GM12878 (cell line): Measurements from ENCODE around the gene ANO9. TPM values are rescaled to one million over a fixed set of nuclear protein-coding genes. Genes with fewer than 3 reads are reported as not detected.

Experiments
- ATAC-seq: fragments of 200-7000 bp; cut with Tn5 transposase; 3 replicates; pipeline ENCODE4 v1.9.1; 2020; ENCODE audit warnings: mild to moderate bottlenecking, moderate library complexity
- BruUV-seq: library from RNA; stranded (reverse); fragments of 400-500 nt; replicated peaks from 2 replicates; lab custom pipeline; 2021; lab: Mats Ljungman, UMichigan
- CTCF ChIA-PET: fragments of 300-600 bp; sonication (Branson Sonifier 250); formaldehyde crosslinking; extraction: SDS; loops from one replicate; lab custom pipeline; 2021; ENCODE audit warnings: inconsistent platforms; lab: Yijun Ruan, JAX
- POLR2A ChIA-PET: fragments of 350-600 bp; formaldehyde crosslinking; extraction: SDS; loops from one replicate; lab custom pipeline; 2021; ENCODE audit warnings: inconsistent platforms; lab: Charles Lee
- RAD21 ChIA-PET: fragments of 300-600 bp; sonication (Branson Sonifier 250); formaldehyde crosslinking; loops from one replicate; lab custom pipeline; 2023; ENCODE audit warnings: antibody characterized with exemption; ENCODE audit not compliant: unreplicated experiment; lab: Charles Lee
- SMC1A ChIA-PET: fragments of 300-600 bp; sonication (Branson Sonifier 250); formaldehyde crosslinking; loops from one replicate; lab custom pipeline; 2023; ENCODE audit not compliant: unreplicated experiment, uncharacterized antibody; lab: Charles Lee
- DNase-seq: peaks from one replicate; pipeline ENCODE4 v3.0.0-alpha.2; 2011; ENCODE audit warnings: low read depth, low spot score
- FAIRE-seq: peaks from 3 replicates; lab custom pipeline; 2011; peaks lifted over from hg19 to GRCh38; lab: Jason Lieb, UNC
- H2AFZ ChIP-seq: 2 replicates; pipeline ENCODE4 v1.6.0; 2011; ENCODE audit warnings: low read depth, low read length, control low read depth; ENCODE audit not compliant: control insufficient read depth
- H3K27ac ChIP-seq: 2 replicates; pipeline ENCODE4 v1.5.1; 2011; ENCODE audit warnings: control low read depth; ENCODE audit not compliant: control insufficient read depth, insufficient read depth
- H3K27me3 ChIP-seq, 2 experiments: replicated peaks in 1 of 2; 2 replicates each; pipeline versions ENCODE4 v1.6.0 to v1.6.1; 2011; ENCODE audit warnings: low read length in 1 of 2; ENCODE audit not compliant: control insufficient read depth in 2 of 2, insufficient read depth in 2 of 2
- H3K36me3 ChIP-seq, 2 experiments: 2 replicates each; pipeline ENCODE4 v1.5.1; 2011; ENCODE audit warnings: low read length in 1 of 2; ENCODE audit not compliant: control insufficient read depth in 2 of 2, insufficient read depth in 2 of 2
- H3K4me1 ChIP-seq: 2 replicates; pipeline ENCODE4 v1.6.1; 2011; ENCODE audit warnings: mild to moderate bottlenecking, low read length, moderate library complexity, mixed read lengths; ENCODE audit not compliant: control insufficient read depth, insufficient read depth
- H3K4me2 ChIP-seq: 2 replicates; pipeline ENCODE4 v1.6.0; 2011; ENCODE audit warnings: control low read depth; ENCODE audit not compliant: control insufficient read depth, insufficient read depth
- H3K4me3 ChIP-seq: fragments of 200-600 bp; sonication (generic); 2 replicates; pipeline ENCODE4 v1.5.1; 2016
- H3K79me2 ChIP-seq: 2 replicates; pipeline ENCODE4 v1.6.0; 2011; ENCODE audit warnings: low read length; ENCODE audit not compliant: control insufficient read depth, insufficient read depth
- H3K9ac ChIP-seq: 2 replicates; pipeline ENCODE4 v1.8.0; 2011; ENCODE audit warnings: low read length, control low read depth, mixed read lengths; ENCODE audit not compliant: control insufficient read depth, insufficient read depth
- H3K9me3 ChIP-seq: replicated peaks from 3 replicates; pipeline ENCODE4 v1.5.1; 2011; ENCODE audit warnings: mild to moderate bottlenecking, low read length; ENCODE audit not compliant: control insufficient read depth, insufficient read depth
- H4K20me1 ChIP-seq: 2 replicates; pipeline ENCODE4 v1.6.0; 2011; ENCODE audit not compliant: control insufficient read depth, insufficient read depth
- DPF2 ChIP-seq: fragments of 450-650 bp; IDR thresholded peaks from 2 replicates; pipeline ENCODE4 v1.6.1; 2017; ENCODE audit warnings: mild to moderate bottlenecking
- IKZF2 ChIP-seq, 2 experiments: fragments of 450-650 bp; IDR thresholded peaks; 2 replicates each; pipeline ENCODE4 v1.6.1; 2017; ENCODE audit warnings: mild to moderate bottlenecking in 2 of 2, moderate library complexity in 2 of 2
- KDM1A ChIP-seq: fragments of 200-600 bp; sonication (generic); IDR thresholded peaks from 2 replicates; pipeline ENCODE4 v1.6.1; 2016; ENCODE audit warnings: borderline replicate concordance
- MAX ChIP-seq: IDR thresholded peaks from 2 replicates; pipeline ENCODE4 v1.6.1; 2012; ENCODE audit warnings: low read depth, low read length, improper control_type of control experiment
- NR2C2 ChIP-seq: IDR thresholded peaks from 2 replicates; pipeline ENCODE4 v1.6.1; 2011; ENCODE audit warnings: borderline replicate concordance, low read depth; ENCODE audit not compliant: control insufficient read depth, insufficient read length
- PRDM15 ChIP-seq: fragments of 450-650 bp; formaldehyde crosslinking; IDR thresholded peaks from 2 replicates; pipeline ENCODE4 v1.4.0; 2020; ENCODE audit warnings: mild to moderate bottlenecking, moderate library complexity
- SMAD5 ChIP-seq: IDR thresholded peaks from 2 replicates; pipeline ENCODE4 v1.6.1; 2016; ENCODE audit warnings: antibody characterized with exemption, low read depth
- SMC3 ChIP-seq: IDR thresholded peaks from 2 replicates; pipeline ENCODE4 v1.6.1; 2011; ENCODE audit warnings: low read length, improper control_type of control experiment, borderline replicate concordance
- TBL1XR1 ChIP-seq: IDR thresholded peaks from 2 replicates; pipeline ENCODE4 v1.6.1; 2012; ENCODE audit warnings: low read depth, low read length, improper control_type of control experiment
- TCF12 ChIP-seq: IDR thresholded peaks from 2 replicates; pipeline ENCODE4 v1.6.1; 2011; ENCODE audit warnings: low read depth, mild to moderate bottlenecking, low read length
- WGBS: methylation state at CpG from one replicate; pipeline ENCODE4 v1.1.6; 2016; ENCODE audit warnings: low lambda C conversion rate; ENCODE audit not compliant: insufficient replicate concordance, insufficient coverage; ENCODE audit errors: missing lambda C conversion rate; 5-methylcytosine and 5-hydroxymethylcytosine counted together
- in situ Hi-C: fragments of 300-500 bp; cut with MboI; formaldehyde crosslinking; loops from 9 replicates; pipeline ENCODE4 v1.14.3; 2018; ENCODE audit warnings: mixed read lengths
- intact Hi-C: fragments of 100-400 bp; cut with micrococcal nuclease; formaldehyde crosslinking; loops from one replicate; pipeline ENCODE4 v1.14.2; 2022; ENCODE audit not compliant: unreplicated experiment
- polyA plus RNA-seq, 11 experiments: library from polyadenylated mRNA; depleted of rRNA in 4 of 11; unstranded in 6 of 11; stranded (reverse) in 5 of 11; fragments of >200 nt; fragmentation: Nextera tagmentation in 4 of 11; fragmentation: Illumina TruSeq in 1 of 11; extraction: Ambion mirVana in 4 of 11; extraction: Trizol in 1 of 11; gene quantifications; 1 replicate in 1 of 11; 2 replicates in 10 of 11; pipeline versions ENCODE4 v1.2.1 to v1.2.3, GENCODE V29; 2011 to 2016; ENCODE audit warnings: inconsistent platforms in 2 of 11, missing spikeins in 2 of 11, low read depth in 1 of 11
- total RNA-seq, 4 experiments: library from RNA; depleted of rRNA in 3 of 4; stranded (reverse); fragments of >200 nt in 3 of 4; fragmentation: Illumina TruSeq in 1 of 4; extraction: Trizol in 1 of 4; gene quantifications; 2 replicates each; pipeline versions ENCODE4 v1.2.1 to v1.2.3, GENCODE V29; 2013 to 2021

Gene ANO9
- total and polyA plus RNA-seq, 10 of the 15 experiments (the other 5 are each of a cell fraction or from before 2014, with no cell fraction given): 0.21 to 42.3 (median 12.0) TPM

GRCh38 chr11:413120-414081 is 28.4 kb downstream of the ANO9 start:
- in situ Hi-C loops: no loop called here
- Histone ChIP-seq H3K9me3 (no peaks in the 10 kb centered on the region), H3K36me3 (no peaks in the 10 kb centered on the region), H3K4me1 (peaks cover 8% of the 10 kb centered on the region), H3K79me2 (no peaks in the 10 kb centered on the region), H3K4me2 (no peak overlapping the region), H3K27me3 (no peaks in the 10 kb centered on the region), H3K4me3 (no peak overlapping the region), H4K20me1 (no peaks in the 10 kb centered on the region), H3K9ac (no peak overlapping the region), H2AFZ (no peak overlapping the region), H3K27ac (no peak overlapping the region)
- FAIRE-seq (no peak), ATAC-seq (no peak), DNase-seq (no peak)
- 17% methylated on average over 9 of the region's 14 CpGs for WGBS
- no peak for TF ChIP-seq SMAD5
- TF ChIP-seq DPF2: no peak
- ChIA-PET SMC1A (no interaction called here), RAD21 (no interaction called here), CTCF (interaction anchor here (1.3 kb wide), 1 partner anchor 35 kb away, joined by 3 read pairs; no protein-coding TSS in a partner anchor), POLR2A (no interaction called here)
- intact Hi-C loops: no loop called here
- no TSS peak for BruUV-seq

- POLR2A ChIA-PET: no interaction called here
- FAIRE-seq: no peak
- Histone ChIP-seq H3K9me3 (no peaks in the 10 kb centered on the region), H3K27ac (no peak overlapping the region), H3K4me2 (no peak overlapping the region), H3K27me3 (no peaks in the 10 kb centered on the region), H3K79me2 (no peaks in the 10 kb centered on the region), H3K9ac (no peak overlapping the region), H4K20me1 (no peaks in the 10 kb centered on the region), H3K4me3 (no peak overlapping the region), H3K4me1 (peaks cover 8% of the 10 kb centered on the region), H2AFZ (no peak overlapping the region), H3K36me3 (no peaks in the 10 kb centered on the region)
- RAD21 ChIA-PET: no interaction called here
- CTCF ChIA-PET: interaction anchor here (0.9 kb wide), 1 partner anchor 36 kb away, joined by 3 read pairs; no protein-coding TSS in a partner anchor
- in situ Hi-C loops (no loop called here), intact Hi-C loops (no loop called here)
- DNase-seq: no peak
- no TSS peak for BruUV-seq
- no peak for ATAC-seq
- 49% methylated on average over 13 of the region's 15 CpGs for WGBS
- SMC1A ChIA-PET: no interaction called here
- TF ChIP-seq PRDM15 (CRISPR knock-in tag) (no peak), TCF12 (no peak), TBL1XR1 (no peak), NR2C2 (no peak), KDM1A (no peak), IKZF2 (IDR thresholded peaks at IDR 0.05) (no peak), MAX (no peak), SMC3 (no peak)
Observed at GRCh38 chr11:412641-413119, 29.1 kb downstream of the ANO9 start.
